HepG2 (cell line): ENCODE results near the gene MBD3L2B. TPM values are rescaled to one million over a fixed set of nuclear protein-coding genes. Genes with fewer than 3 reads are reported as not detected.

Experiments
- ATAC-seq: fragments of 200-7000 bp; cut with Tn5 transposase; 3 replicates; pipeline ENCODE4 v1.9.1; 2020; ENCODE audit warnings: mild to moderate bottlenecking, moderate library complexity
- BruUV-seq: library from RNA; stranded (reverse); fragments of 400-500 nt; replicated peaks from 2 replicates; lab custom pipeline; 2021; lab: Mats Ljungman, UMichigan
- CTCF ChIA-PET: fragments of 300-600 bp; formaldehyde crosslinking; extraction: SDS; loops from one replicate; lab custom pipeline; 2021; ENCODE audit warnings: low total read pairs, inconsistent platforms, low intra/inter-chr PET ratio; lab: Yijun Ruan, JAX
- POLR2A ChIA-PET: fragments of 350-600 bp; sonication (Branson Sonifier 250); formaldehyde crosslinking; loops from one replicate; lab custom pipeline; 2020; ENCODE audit warnings: antibody characterized with exemption, inconsistent platforms; lab: Yijun Ruan, JAX
- DNase-seq: peaks from one replicate; pipeline ENCODE4 v3.0.0-alpha.2; 2015; ENCODE audit warnings: low spot score
- FAIRE-seq: peaks from 3 replicates; lab custom pipeline; 2011; peaks lifted over from hg19 to GRCh38; lab: Jason Lieb, UNC
- H2AFZ ChIP-seq: one replicate; pipeline ENCODE4 v1.6.1; 2011; ENCODE audit warnings: low read length, inconsistent platforms
- H3K27ac ChIP-seq: fragments of 300-600 bp; 3 replicates; pipeline ENCODE4 v1.8.0; 2011; ENCODE audit warnings: mixed run types, mild to moderate bottlenecking, mixed read lengths, low read length, inconsistent platforms; ENCODE audit not compliant: insufficient read depth; ENCODE audit errors: extremely low read length
- H3K27me3 ChIP-seq, 2 experiments: fragments of 200-600 bp in 1 of 2; 2 replicates in 1 of 2; 3 replicates in 1 of 2; pipeline versions ENCODE4 v1.6.0 to v1.8.0; 2011; ENCODE audit warnings: low read length in 2 of 2, mild to moderate bottlenecking in 2 of 2, moderate library complexity in 2 of 2, inconsistent platforms in 1 of 2; ENCODE audit not compliant: insufficient read depth in 2 of 2, control insufficient read depth in 1 of 2
- H3K36me3 ChIP-seq, 2 experiments: fragments of 200-600 bp in 1 of 2; replicated peaks in 1 of 2; 2 replicates in 1 of 2; 3 replicates in 1 of 2; pipeline versions ENCODE4 v1.5.1 to v1.8.0; 2011; ENCODE audit warnings: low read length in 2 of 2, inconsistent platforms in 1 of 2; ENCODE audit not compliant: insufficient read depth in 2 of 2, control insufficient read depth in 1 of 2
- H3K4me1 ChIP-seq: 2 replicates; pipeline ENCODE4 v1.5.1; 2012; ENCODE audit warnings: low read length, inconsistent platforms; ENCODE audit not compliant: insufficient read depth
- H3K4me2 ChIP-seq: 2 replicates; pipeline ENCODE4 v1.6.0; 2011; ENCODE audit warnings: low read depth, low read length, inconsistent platforms
- H3K4me3 ChIP-seq, 3 experiments: fragments of 200-600 bp in 1 of 3; sonication (generic), shearing (Covaris generic) in 1 of 3; replicated peaks in 1 of 3; 2 replicates each; pipeline ENCODE4 v1.5.1; 2011 to 2016; ENCODE audit warnings: low read length in 3 of 3, inconsistent platforms in 2 of 3, low read depth in 2 of 3, mild to moderate bottlenecking in 2 of 3, control low read depth in 1 of 3, mixed read lengths in 1 of 3; ENCODE audit not compliant: insufficient read depth in 1 of 3
- H3K79me2 ChIP-seq: one replicate; pipeline ENCODE4 v1.6.1; 2011; ENCODE audit warnings: low read length, inconsistent platforms; ENCODE audit not compliant: insufficient read depth
- H3K9ac ChIP-seq: 2 replicates; pipeline ENCODE4 v1.6.0; 2011; ENCODE audit warnings: mild to moderate bottlenecking, low read depth, low read length, inconsistent platforms; ENCODE audit not compliant: insufficient read depth
- H3K9me3 ChIP-seq: 2 replicates; pipeline ENCODE4 v1.5.1; 2012; ENCODE audit warnings: mild to moderate bottlenecking, low read length
- H4K20me1 ChIP-seq: 2 replicates; pipeline ENCODE4 v1.6.0; 2011; ENCODE audit warnings: inconsistent platforms, mild to moderate bottlenecking, low read length, moderate library complexity; ENCODE audit not compliant: insufficient read depth
- ARNT2 ChIP-seq: sonication (generic); formaldehyde crosslinking; IDR thresholded peaks from 2 replicates; pipeline ENCODE4 v1.8.0; 2022; ENCODE audit warnings: mild to moderate bottlenecking, low read depth, missing genetic modification reagents, moderate library complexity
- IRF9 ChIP-seq: sonication (generic); formaldehyde crosslinking; IDR thresholded peaks from 2 replicates; pipeline ENCODE4 v1.8.0; 2022; ENCODE audit warnings: missing genetic modification reagents, mild to moderate bottlenecking, borderline replicate concordance
- MXD3 ChIP-seq: IDR thresholded peaks from 2 replicates; pipeline ENCODE4 v1.6.1; 2016; ENCODE audit warnings: mild to moderate bottlenecking, missing biosample characterization, missing genetic modification reagents
- SIN3A ChIP-seq: IDR thresholded peaks from 2 replicates; pipeline ENCODE4 v1.6.1; 2011; ENCODE audit warnings: low read depth, mild to moderate bottlenecking, control low read depth, low read length, borderline replicate concordance
- TBX3 ChIP-seq: fragments of 450-650 bp; IDR thresholded peaks from 2 replicates; pipeline ENCODE4 v1.6.1; 2017; ENCODE audit warnings: antibody characterized with exemption, mild to moderate bottlenecking, inconsistent platforms, borderline replicate concordance
- TGIF2 ChIP-seq: IDR thresholded peaks from 2 replicates; pipeline ENCODE4 v1.6.1; 2016; ENCODE audit warnings: control low read depth, missing compliant biosample characterization
- ZBTB39 ChIP-seq: sonication (generic); formaldehyde crosslinking; IDR thresholded peaks from 2 replicates; pipeline ENCODE4 v1.5.0; 2020; ENCODE audit warnings: missing genetic modification reagents
- ZNF142 ChIP-seq: sonication (generic); formaldehyde crosslinking; IDR thresholded peaks from 2 replicates; pipeline ENCODE4 v1.4.0; 2020; ENCODE audit warnings: missing genetic modification reagents
- ZNF282 ChIP-seq: fragments of 450-650 bp; IDR thresholded peaks from 2 replicates; pipeline ENCODE4 v1.6.1; 2018; ENCODE audit not compliant: partially characterized antibody
- ZNF296 ChIP-seq: sonication (generic); formaldehyde crosslinking; conservative IDR thresholded peaks from 2 replicates; pipeline ENCODE4 v1.5.0; 2020; ENCODE audit warnings: mild to moderate bottlenecking, missing genetic modification reagents
- ZNF367 ChIP-seq: sonication (generic); formaldehyde crosslinking; IDR thresholded peaks from 2 replicates; pipeline ENCODE4 v1.4.0; 2020; ENCODE audit warnings: missing genetic modification reagents, borderline replicate concordance
- ZNF678 ChIP-seq: sonication (generic); formaldehyde crosslinking; IDR thresholded peaks from 2 replicates; pipeline ENCODE4 v1.4.0; 2020; ENCODE audit warnings: mild to moderate bottlenecking, missing genetic modification reagents
- ZNF710 ChIP-seq: sonication (generic); formaldehyde crosslinking; IDR thresholded peaks from 2 replicates; pipeline ENCODE4 v1.5.0; 2020; ENCODE audit warnings: mild to moderate bottlenecking, missing genetic modification reagents, borderline replicate concordance
- WGBS: methylation state at CpG from one replicate; pipeline ENCODE4 v1.1.6; 2017; ENCODE audit warnings: low lambda C conversion rate; 5-methylcytosine and 5-hydroxymethylcytosine counted together
- in situ Hi-C: cut with HindIII; loops from 2 replicates; pipeline ENCODE4 v1.10.0; 2017; ENCODE audit warnings: low pct_unique_long_range_greater_than_20kb; ENCODE audit not compliant: extremely low pct_ligation_motif_present
- intact Hi-C: fragments of 100-400 bp; cut with micrococcal nuclease; formaldehyde crosslinking; loops from one replicate; pipeline ENCODE4 v1.10.0; 2022; ENCODE audit not compliant: unreplicated experiment
- polyA plus RNA-seq, 8 experiments: library from polyadenylated mRNA; depleted of rRNA in 3 of 8; stranded (reverse) in 7 of 8; unstranded in 1 of 8; fragments of >200 nt; fragmentation: Illumina TruSeq in 4 of 8; extraction: Trizol in 4 of 8; gene quantifications; 2 replicates each; pipeline versions ENCODE4 v1.2.1 to v1.2.3, GENCODE V29; 2011 to 2016; ENCODE audit warnings: low read depth in 4 of 8, missing spikeins in 1 of 8, mixed read lengths in 1 of 8; ENCODE audit not compliant: insufficient read depth in 1 of 8
- total RNA-seq, 5 experiments: library from RNA; depleted of rRNA; stranded (reverse); fragments of >200 nt; fragmentation: Illumina TruSeq; extraction: Trizol; gene quantifications; 2 replicates each; pipeline ENCODE4 v1.2.3, GENCODE V29; 2016; ENCODE audit warnings: low read depth in 1 of 5

MBD3L2B gene
- total and polyA plus RNA-seq, 2 of the 13 experiments (the other 11 are each of a cell fraction or from before 2014, with no cell fraction given) = not detected

GRCh38 chr19:6987850-6988249 is 33.4 kb downstream of the MBD3L2B start:
- TF ChIP-seq ZNF282 (no peak), ZNF142 (CRISPR knock-in tag) (no peak), ZNF296 (CRISPR knock-in tag) (no peak), ARNT2 (no peak), ZNF678 (CRISPR knock-in tag) (no peak), ZNF367 (CRISPR knock-in tag) (no peak), ZNF710 (CRISPR knock-in tag) (no peak), TBX3 (no peak), ZBTB39 (CRISPR knock-in tag) (no peak), MXD3 (CRISPR knock-in tag) (no peak), SIN3A (no peak), TGIF2 (no peak), IRF9 (CRISPR knock-in tag) (no peak)
- TF ChIP-seq, all 625 proteins: peak for 0
- Histone ChIP-seq H2AFZ (no peak overlapping the region), H4K20me1 (no peaks in the 10 kb centered on the region), H3K4me3 (no peak overlapping the region), H3K27ac (no peak overlapping the region), H3K36me3 (no peaks in the 10 kb centered on the region), H3K9ac (no peak overlapping the region), H3K4me2 (no peak overlapping the region), H3K9me3 (peaks cover 29% of the 10 kb centered on the region), H3K27me3 (no peaks in the 10 kb centered on the region), H3K4me1 (no peaks in the 10 kb centered on the region), H3K79me2 (no peaks in the 10 kb centered on the region)
- DNase-seq = no peak
- ChIA-PET CTCF (no interaction called here), POLR2A (no interaction called here)
- 4% methylated on average over 4 of the region's 4 CpGs for WGBS
- intact Hi-C loops = no loop called here
- no peak for FAIRE-seq
- no TSS peak for BruUV-seq
- in situ Hi-C loops = no loop called here
- no peak for ATAC-seq
